ENCODE results near the gene KLF7.
A peak's percentile ranks its signal among the peaks of the same experiment; 100 is the strongest.

Gene KLF7

DNA sequence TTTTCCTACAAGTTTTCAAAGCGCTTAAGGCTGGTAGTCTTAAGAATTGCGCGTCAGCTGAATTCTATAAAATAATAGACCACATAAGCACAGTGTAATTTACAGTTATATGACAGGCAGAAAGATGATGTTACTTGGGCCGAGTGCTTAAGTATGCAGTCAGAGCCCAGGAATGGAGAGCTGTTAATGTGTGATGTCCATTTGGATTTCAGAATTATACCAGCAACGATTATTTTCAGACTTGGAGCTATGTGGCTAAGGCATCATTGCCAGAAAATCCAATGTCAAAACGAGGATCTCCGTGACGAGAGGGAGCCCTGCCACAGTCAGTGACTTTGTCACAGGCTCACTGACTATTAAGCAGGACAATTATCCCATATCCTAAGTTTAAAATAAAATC lies 3.4 kb downstream of the KLF7 start:
- TF ChIP-seq CREB5 (CRISPR knock-in tag; IDR thresholded peaks at IDR 0.05; ENCODE audit: low read depth) (no peak), ZNF70 (CRISPR knock-in tag; IDR thresholded peaks at IDR 0.05) (no peak), BACH2 (CRISPR knock-in tag; IDR thresholded peaks at IDR 0.05; ENCODE audit: borderline replicate concordance) (no peak), OSR1 (CRISPR knock-in tag; IDR thresholded peaks at IDR 0.05) (no peak), POU6F1 (CRISPR knock-in tag; IDR thresholded peaks at IDR 0.05; ENCODE audit: borderline replicate concordance, low read depth) (no peak), ISL1 (CRISPR knock-in tag; IDR thresholded peaks at IDR 0.05) (0 out of 2 replicates have a peak, but pooled peaks have one; percentile 5), ZNF8 (CRISPR knock-in tag; IDR thresholded peaks at IDR 0.05) (no peak)
- TF ChIP-seq, protein P1, sequence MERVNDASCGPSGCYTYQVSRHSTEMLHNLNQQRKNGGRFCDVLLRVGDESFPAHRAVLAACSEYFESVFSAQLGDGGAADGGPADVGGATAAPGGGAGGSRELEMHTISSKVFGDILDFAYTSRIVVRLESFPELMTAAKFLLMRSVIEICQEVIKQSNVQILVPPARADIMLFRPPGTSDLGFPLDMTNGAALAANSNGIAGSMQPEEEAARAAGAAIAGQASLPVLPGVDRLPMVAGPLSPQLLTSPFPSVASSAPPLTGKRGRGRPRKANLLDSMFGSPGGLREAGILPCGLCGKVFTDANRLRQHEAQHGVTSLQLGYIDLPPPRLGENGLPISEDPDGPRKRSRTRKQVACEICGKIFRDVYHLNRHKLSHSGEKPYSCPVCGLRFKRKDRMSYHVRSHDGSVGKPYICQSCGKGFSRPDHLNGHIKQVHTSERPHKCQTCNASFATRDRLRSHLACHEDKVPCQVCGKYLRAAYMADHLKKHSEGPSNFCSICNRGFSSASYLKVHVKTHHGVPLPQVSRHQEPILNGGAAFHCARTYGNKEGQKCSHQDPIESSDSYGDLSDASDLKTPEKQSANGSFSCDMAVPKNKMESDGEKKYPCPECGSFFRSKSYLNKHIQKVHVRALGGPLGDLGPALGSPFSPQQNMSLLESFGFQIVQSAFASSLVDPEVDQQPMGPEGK (CRISPR knock-in tag; IDR thresholded peaks at IDR 0.05; ENCODE audit: borderline replicate concordance), result no peak
- ATAC-seq, result no peak; the same call in 2 of the 3 replicates

GRCh38 chr2:207161247-207162123 lies 4.3 kb downstream of the KLF7 start:
- no peak for ATAC-seq
- TF ChIP-seq ZFP3 (CRISPR knock-in tag; IDR thresholded peaks at IDR 0.05) (0 out of 2 replicates have a peak, but pooled peaks have one; percentile 21), BACH2 (CRISPR knock-in tag; IDR thresholded peaks at IDR 0.05; ENCODE audit: borderline replicate concordance) (no peak)

DNA sequence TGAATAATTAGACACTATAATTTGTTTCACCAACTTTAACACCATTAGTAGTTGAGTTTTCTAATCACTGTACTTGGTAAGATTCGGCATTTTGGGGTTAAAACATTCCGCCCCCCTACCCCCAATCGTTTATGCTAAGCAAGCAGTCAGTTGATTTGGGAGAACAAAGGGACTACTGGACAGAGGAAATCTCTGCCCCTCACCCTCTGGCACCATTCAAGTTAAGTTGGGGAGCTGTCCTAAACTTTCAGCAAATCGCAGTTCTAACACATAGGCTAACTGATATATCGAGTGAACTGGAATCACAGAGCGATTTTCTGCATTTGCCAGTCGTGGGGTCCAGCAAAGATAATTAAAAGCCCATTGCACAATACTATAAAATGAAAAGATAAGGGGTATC lies 5.6 kb downstream of the KLF7 start:
- no peak for ATAC-seq
- TF ChIP-seq ZFP3 (CRISPR knock-in tag; IDR thresholded peaks at IDR 0.05), result 0 out of 2 replicates have a peak, but pooled peaks have one; percentile 59
- no peak for TF ChIP-seq ZNF70 (CRISPR knock-in tag; IDR thresholded peaks at IDR 0.05)
- TF ChIP-seq, protein P2, sequence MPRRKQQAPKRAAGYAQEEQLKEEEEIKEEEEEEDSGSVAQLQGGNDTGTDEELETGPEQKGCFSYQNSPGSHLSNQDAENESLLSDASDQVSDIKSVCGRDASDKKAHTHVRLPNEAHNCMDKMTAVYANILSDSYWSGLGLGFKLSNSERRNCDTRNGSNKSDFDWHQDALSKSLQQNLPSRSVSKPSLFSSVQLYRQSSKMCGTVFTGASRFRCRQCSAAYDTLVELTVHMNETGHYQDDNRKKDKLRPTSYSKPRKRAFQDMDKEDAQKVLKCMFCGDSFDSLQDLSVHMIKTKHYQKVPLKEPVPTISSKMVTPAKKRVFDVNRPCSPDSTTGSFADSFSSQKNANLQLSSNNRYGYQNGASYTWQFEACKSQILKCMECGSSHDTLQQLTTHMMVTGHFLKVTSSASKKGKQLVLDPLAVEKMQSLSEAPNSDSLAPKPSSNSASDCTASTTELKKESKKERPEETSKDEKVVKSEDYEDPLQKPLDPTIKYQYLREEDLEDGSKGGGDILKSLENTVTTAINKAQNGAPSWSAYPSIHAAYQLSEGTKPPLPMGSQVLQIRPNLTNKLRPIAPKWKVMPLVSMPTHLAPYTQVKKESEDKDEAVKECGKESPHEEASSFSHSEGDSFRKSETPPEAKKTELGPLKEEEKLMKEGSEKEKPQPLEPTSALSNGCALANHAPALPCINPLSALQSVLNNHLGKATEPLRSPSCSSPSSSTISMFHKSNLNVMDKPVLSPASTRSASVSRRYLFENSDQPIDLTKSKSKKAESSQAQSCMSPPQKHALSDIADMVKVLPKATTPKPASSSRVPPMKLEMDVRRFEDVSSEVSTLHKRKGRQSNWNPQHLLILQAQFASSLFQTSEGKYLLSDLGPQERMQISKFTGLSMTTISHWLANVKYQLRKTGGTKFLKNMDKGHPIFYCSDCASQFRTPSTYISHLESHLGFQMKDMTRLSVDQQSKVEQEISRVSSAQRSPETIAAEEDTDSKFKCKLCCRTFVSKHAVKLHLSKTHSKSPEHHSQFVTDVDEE (CRISPR knock-in tag; IDR thresholded peaks at IDR 0.05), result no peak
- peak; percentile 36; the same call in 1 of the 2 replicates for TF ChIP-seq SNAI2 (CRISPR knock-in tag; IDR thresholded peaks at IDR 0.05)
- TF ChIP-seq ISL1 (CRISPR knock-in tag; IDR thresholded peaks at IDR 0.05), result peak; percentile 7; the same call in 1 of the 2 replicates
- no peak for TF ChIP-seq ZFP30 (CRISPR knock-in tag; IDR thresholded peaks at IDR 0.05)
- TF ChIP-seq ZNF565 (CRISPR knock-in tag; conservative IDR thresholded peaks at IDR 0.05; ENCODE audit: low read depth), result no peak
- no peak for TF ChIP-seq TOX (CRISPR knock-in tag; IDR thresholded peaks at IDR 0.05; ENCODE audit: borderline replicate concordance)
- no peak for TF ChIP-seq ZC3H10 (CRISPR knock-in tag; IDR thresholded peaks at IDR 0.05)
- TF ChIP-seq, protein P1 (CRISPR knock-in tag; IDR thresholded peaks at IDR 0.05; ENCODE audit: borderline replicate concordance), result no peak
- no peak for TF ChIP-seq BACH2 (CRISPR knock-in tag; IDR thresholded peaks at IDR 0.05; ENCODE audit: borderline replicate concordance)
- TF ChIP-seq ARNTL (CRISPR knock-in tag; IDR thresholded peaks at IDR 0.05; ENCODE audit: borderline replicate concordance, low read depth), result no peak
- TF ChIP-seq ZNF8 (CRISPR knock-in tag; IDR thresholded peaks at IDR 0.05), result no peak
- 0 out of 2 replicates have a peak, but pooled peaks have one; percentile 17 for TF ChIP-seq CREB5 (CRISPR knock-in tag; IDR thresholded peaks at IDR 0.05; ENCODE audit: low read depth)
- no peak for TF ChIP-seq OSR1 (CRISPR knock-in tag; IDR thresholded peaks at IDR 0.05)
- no peak for TF ChIP-seq CSRNP3 (CRISPR knock-in tag; IDR thresholded peaks at IDR 0.05)
- no peak for TF ChIP-seq RARB (CRISPR knock-in tag; IDR thresholded peaks at IDR 0.05)
- TF ChIP-seq GLIS3 (CRISPR knock-in tag; IDR thresholded peaks at IDR 0.05), result no peak
- TF ChIP-seq ESRRG (CRISPR knock-in tag; IDR thresholded peaks at IDR 0.05), result no peak
- TF ChIP-seq PPARA (CRISPR knock-in tag; IDR thresholded peaks at IDR 0.05; ENCODE audit: borderline replicate concordance), result no peak
- TF ChIP-seq TCF4 (CRISPR knock-in tag; IDR thresholded peaks at IDR 0.05; ENCODE audit: borderline replicate concordance), result no peak
